HCT116 (cell line): ENCODE results near the gene MALRD1.

Experiments used
- CEBPB ChIP-seq: IDR thresholded peaks from 2 replicates; pipeline ENCODE4 v1.6.1; 2012; ENCODE audit warnings: low read depth
- EZH2 ChIP-seq: fragments of 200-600 bp; sonication (generic); IDR thresholded peaks from 2 replicates; pipeline ENCODE4 v1.6.1; 2017; ENCODE audit warnings: antibody characterized with exemption, mixed run types
- JUND ChIP-seq: IDR thresholded peaks from 2 replicates; pipeline ENCODE4 v1.6.1; 2012
- POLR2A ChIP-seq: IDR thresholded peaks from 2 replicates; pipeline ENCODE4 v1.7.0; 2011; ENCODE audit warnings: borderline replicate concordance; ENCODE audit not compliant: insufficient read depth, insufficient read length; ENCODE audit errors: extremely low read depth
- POLR2AphosphoS5 ChIP-seq: IDR thresholded peaks from 2 replicates; pipeline ENCODE4 v1.6.1; 2011; ENCODE audit warnings: mild to moderate bottlenecking, low read depth, low read length, moderate library complexity
- TCF7L2 ChIP-seq: IDR thresholded peaks from 2 replicates; pipeline ENCODE4 v1.7.0; 2011; ENCODE audit warnings: borderline replicate concordance, inconsistent platforms; ENCODE audit not compliant: insufficient read depth, insufficient read length; ENCODE audit errors: extremely low read depth
- TF ChIP-seq, protein P1 (sequence below), 3 experiments: fragments of 200-600 bp in 1 of 3; sonication (generic) in 1 of 3; IDR thresholded peaks in 2 of 3; conservative IDR thresholded peaks in 1 of 3; 2 replicates each; pipeline ENCODE4 v1.5.1; 2012 to 2017; ENCODE audit warnings: low read depth in 2 of 3, low read length in 2 of 3, antibody characterized with exemption in 1 of 3, borderline replicate concordance in 1 of 3, control low read depth in 1 of 3, mild to moderate bottlenecking in 1 of 3, mixed read lengths in 1 of 3, mixed run types in 1 of 3, moderate library complexity in 1 of 3; ENCODE audit not compliant: insufficient read depth in 1 of 3
- TF ChIP-seq, protein P2 (sequence below): IDR thresholded peaks from 2 replicates; pipeline ENCODE4 v1.6.1; 2012; ENCODE audit warnings: low read depth

DNA sequence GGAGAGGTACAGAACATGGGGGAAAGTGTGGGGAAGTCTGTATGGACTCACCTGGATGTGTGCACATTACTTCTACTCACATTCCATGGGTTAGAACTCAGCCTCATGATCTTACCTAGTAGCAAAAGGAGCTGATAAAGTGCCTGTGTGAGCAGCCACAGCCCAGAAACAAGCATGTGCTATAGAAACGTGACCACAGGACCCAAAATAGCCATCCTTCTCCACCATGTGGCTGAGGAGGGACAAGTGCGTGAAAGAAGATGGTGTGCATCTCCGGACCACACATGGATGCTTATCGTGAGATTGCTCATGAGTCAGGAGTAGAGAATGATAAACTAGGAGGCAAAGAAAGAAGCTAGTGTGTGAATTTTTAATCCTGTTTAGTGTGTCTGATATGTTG is 431.3 kb downstream of the MALRD1 start:
- TF ChIP-seq POLR2A = no peak
- TF ChIP-seq, protein P1, sequence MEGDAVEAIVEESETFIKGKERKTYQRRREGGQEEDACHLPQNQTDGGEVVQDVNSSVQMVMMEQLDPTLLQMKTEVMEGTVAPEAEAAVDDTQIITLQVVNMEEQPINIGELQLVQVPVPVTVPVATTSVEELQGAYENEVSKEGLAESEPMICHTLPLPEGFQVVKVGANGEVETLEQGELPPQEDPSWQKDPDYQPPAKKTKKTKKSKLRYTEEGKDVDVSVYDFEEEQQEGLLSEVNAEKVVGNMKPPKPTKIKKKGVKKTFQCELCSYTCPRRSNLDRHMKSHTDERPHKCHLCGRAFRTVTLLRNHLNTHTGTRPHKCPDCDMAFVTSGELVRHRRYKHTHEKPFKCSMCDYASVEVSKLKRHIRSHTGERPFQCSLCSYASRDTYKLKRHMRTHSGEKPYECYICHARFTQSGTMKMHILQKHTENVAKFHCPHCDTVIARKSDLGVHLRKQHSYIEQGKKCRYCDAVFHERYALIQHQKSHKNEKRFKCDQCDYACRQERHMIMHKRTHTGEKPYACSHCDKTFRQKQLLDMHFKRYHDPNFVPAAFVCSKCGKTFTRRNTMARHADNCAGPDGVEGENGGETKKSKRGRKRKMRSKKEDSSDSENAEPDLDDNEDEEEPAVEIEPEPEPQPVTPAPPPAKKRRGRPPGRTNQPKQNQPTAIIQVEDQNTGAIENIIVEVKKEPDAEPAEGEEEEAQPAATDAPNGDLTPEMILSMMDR (IDR thresholded peaks at IDR 0.05 in 2 of 3, conservative IDR thresholded peaks at IDR 0.05 in 1 of 3; ENCODE audit: borderline replicate concordance in 1 of 3, insufficient read depth in 1 of 3, low read depth in 2 of 3, low read length in 2 of 3) = no peak
- TF ChIP-seq POLR2AphosphoS5 = no peak
- no peak for TF ChIP-seq JUND
- TF ChIP-seq CEBPB = no peak
- TF ChIP-seq, protein P2, sequence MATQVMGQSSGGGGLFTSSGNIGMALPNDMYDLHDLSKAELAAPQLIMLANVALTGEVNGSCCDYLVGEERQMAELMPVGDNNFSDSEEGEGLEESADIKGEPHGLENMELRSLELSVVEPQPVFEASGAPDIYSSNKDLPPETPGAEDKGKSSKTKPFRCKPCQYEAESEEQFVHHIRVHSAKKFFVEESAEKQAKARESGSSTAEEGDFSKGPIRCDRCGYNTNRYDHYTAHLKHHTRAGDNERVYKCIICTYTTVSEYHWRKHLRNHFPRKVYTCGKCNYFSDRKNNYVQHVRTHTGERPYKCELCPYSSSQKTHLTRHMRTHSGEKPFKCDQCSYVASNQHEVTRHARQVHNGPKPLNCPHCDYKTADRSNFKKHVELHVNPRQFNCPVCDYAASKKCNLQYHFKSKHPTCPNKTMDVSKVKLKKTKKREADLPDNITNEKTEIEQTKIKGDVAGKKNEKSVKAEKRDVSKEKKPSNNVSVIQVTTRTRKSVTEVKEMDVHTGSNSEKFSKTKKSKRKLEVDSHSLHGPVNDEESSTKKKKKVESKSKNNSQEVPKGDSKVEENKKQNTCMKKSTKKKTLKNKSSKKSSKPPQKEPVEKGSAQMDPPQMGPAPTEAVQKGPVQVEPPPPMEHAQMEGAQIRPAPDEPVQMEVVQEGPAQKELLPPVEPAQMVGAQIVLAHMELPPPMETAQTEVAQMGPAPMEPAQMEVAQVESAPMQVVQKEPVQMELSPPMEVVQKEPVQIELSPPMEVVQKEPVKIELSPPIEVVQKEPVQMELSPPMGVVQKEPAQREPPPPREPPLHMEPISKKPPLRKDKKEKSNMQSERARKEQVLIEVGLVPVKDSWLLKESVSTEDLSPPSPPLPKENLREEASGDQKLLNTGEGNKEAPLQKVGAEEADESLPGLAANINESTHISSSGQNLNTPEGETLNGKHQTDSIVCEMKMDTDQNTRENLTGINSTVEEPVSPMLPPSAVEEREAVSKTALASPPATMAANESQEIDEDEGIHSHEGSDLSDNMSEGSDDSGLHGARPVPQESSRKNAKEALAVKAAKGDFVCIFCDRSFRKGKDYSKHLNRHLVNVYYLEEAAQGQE = no peak
- TF ChIP-seq TCF7L2 = no peak
- no peak for TF ChIP-seq EZH2
